GM12878 (cell line): ENCODE results near the gene CDCP2. TPM values are rescaled to one million over a fixed set of nuclear protein-coding genes. Genes with fewer than 3 reads are reported as not detected.

ENCODE experiments used
- ATAC-seq: fragments of 200-7000 bp; cut with Tn5 transposase; 3 replicates; pipeline ENCODE4 v1.9.1; 2020; ENCODE audit warnings: mild to moderate bottlenecking, moderate library complexity
- BruUV-seq: library from RNA; stranded (reverse); fragments of 400-500 nt; replicated peaks from 2 replicates; lab custom pipeline; 2021; lab: Mats Ljungman, UMichigan
- CTCF ChIA-PET: fragments of 300-600 bp; sonication (Branson Sonifier 250); formaldehyde crosslinking; extraction: SDS; loops from one replicate; lab custom pipeline; 2021; ENCODE audit warnings: inconsistent platforms; lab: Yijun Ruan, JAX
- POLR2A ChIA-PET: fragments of 350-600 bp; formaldehyde crosslinking; extraction: SDS; loops from one replicate; lab custom pipeline; 2021; ENCODE audit warnings: inconsistent platforms; lab: Charles Lee
- RAD21 ChIA-PET: fragments of 300-600 bp; sonication (Branson Sonifier 250); formaldehyde crosslinking; loops from one replicate; lab custom pipeline; 2023; ENCODE audit warnings: antibody characterized with exemption; ENCODE audit not compliant: unreplicated experiment; lab: Charles Lee
- SMC1A ChIA-PET: fragments of 300-600 bp; sonication (Branson Sonifier 250); formaldehyde crosslinking; loops from one replicate; lab custom pipeline; 2023; ENCODE audit not compliant: unreplicated experiment, uncharacterized antibody; lab: Charles Lee
- DNase-seq: peaks from one replicate; pipeline ENCODE4 v3.0.0-alpha.2; 2011; ENCODE audit warnings: low read depth, low spot score
- FAIRE-seq: peaks from 3 replicates; lab custom pipeline; 2011; peaks lifted over from hg19 to GRCh38; lab: Jason Lieb, UNC
- H2AFZ ChIP-seq: 2 replicates; pipeline ENCODE4 v1.6.0; 2011; ENCODE audit warnings: low read depth, low read length, control low read depth; ENCODE audit not compliant: control insufficient read depth
- H3K27ac ChIP-seq: 2 replicates; pipeline ENCODE4 v1.5.1; 2011; ENCODE audit warnings: control low read depth; ENCODE audit not compliant: control insufficient read depth, insufficient read depth
- H3K27me3 ChIP-seq, 2 experiments: replicated peaks in 1 of 2; 2 replicates each; pipeline versions ENCODE4 v1.6.0 to v1.6.1; 2011; ENCODE audit warnings: low read length in 1 of 2; ENCODE audit not compliant: control insufficient read depth in 2 of 2, insufficient read depth in 2 of 2
- H3K36me3 ChIP-seq, 2 experiments: 2 replicates each; pipeline ENCODE4 v1.5.1; 2011; ENCODE audit warnings: low read length in 1 of 2; ENCODE audit not compliant: control insufficient read depth in 2 of 2, insufficient read depth in 2 of 2
- H3K4me1 ChIP-seq: 2 replicates; pipeline ENCODE4 v1.6.1; 2011; ENCODE audit warnings: mild to moderate bottlenecking, low read length, moderate library complexity, mixed read lengths; ENCODE audit not compliant: control insufficient read depth, insufficient read depth
- H3K4me2 ChIP-seq: 2 replicates; pipeline ENCODE4 v1.6.0; 2011; ENCODE audit warnings: control low read depth; ENCODE audit not compliant: control insufficient read depth, insufficient read depth
- H3K4me3 ChIP-seq: fragments of 200-600 bp; sonication (generic); 2 replicates; pipeline ENCODE4 v1.5.1; 2016
- H3K79me2 ChIP-seq: 2 replicates; pipeline ENCODE4 v1.6.0; 2011; ENCODE audit warnings: low read length; ENCODE audit not compliant: control insufficient read depth, insufficient read depth
- H3K9ac ChIP-seq: 2 replicates; pipeline ENCODE4 v1.8.0; 2011; ENCODE audit warnings: low read length, control low read depth, mixed read lengths; ENCODE audit not compliant: control insufficient read depth, insufficient read depth
- H3K9me3 ChIP-seq: replicated peaks from 3 replicates; pipeline ENCODE4 v1.5.1; 2011; ENCODE audit warnings: mild to moderate bottlenecking, low read length; ENCODE audit not compliant: control insufficient read depth, insufficient read depth
- H4K20me1 ChIP-seq: 2 replicates; pipeline ENCODE4 v1.6.0; 2011; ENCODE audit not compliant: control insufficient read depth, insufficient read depth
- BMI1 ChIP-seq: fragments of 450-650 bp; IDR thresholded peaks from 2 replicates; pipeline ENCODE4 v1.6.1; 2016; ENCODE audit warnings: mild to moderate bottlenecking, moderate library complexity, borderline replicate concordance
- CBX3 ChIP-seq: fragments of 200-600 bp; sonication (generic); IDR thresholded peaks from 2 replicates; pipeline ENCODE4 v1.6.1; 2016; ENCODE audit warnings: low read depth, borderline replicate concordance
- KLF5 ChIP-seq: fragments of 450-650 bp; IDR thresholded peaks from 2 replicates; pipeline ENCODE4 v1.6.1; 2014; ENCODE audit warnings: mild to moderate bottlenecking; ENCODE audit not compliant: partially characterized antibody
- LARP7 ChIP-seq: fragments of 450-650 bp; IDR thresholded peaks from 2 replicates; pipeline ENCODE4 v1.6.1; 2017; ENCODE audit warnings: mild to moderate bottlenecking
- MYC ChIP-seq: IDR thresholded peaks from 2 replicates; pipeline ENCODE4 v1.6.1; 2011; ENCODE audit warnings: mild to moderate bottlenecking, low read length, moderate library complexity, inconsistent platforms; ENCODE audit not compliant: insufficient read depth, insufficient replicate concordance, insufficient read length, severe bottlenecking
- NFYB ChIP-seq: IDR thresholded peaks from 2 replicates; pipeline ENCODE4 v1.6.1; 2011; ENCODE audit warnings: low read depth, mild to moderate bottlenecking, low read length, improper control_type of control experiment, moderate library complexity; ENCODE audit not compliant: insufficient read depth
- NR2C1 ChIP-seq: fragments of 450-650 bp; IDR thresholded peaks from 2 replicates; pipeline ENCODE4 v1.6.1; 2017; ENCODE audit warnings: antibody characterized with exemption, mild to moderate bottlenecking, moderate library complexity
- NRF1 ChIP-seq: conservative IDR thresholded peaks from 2 replicates; pipeline ENCODE4 v1.6.1; 2011; ENCODE audit warnings: mild to moderate bottlenecking, low read depth, low read length, improper control_type of control experiment
- POLR2A ChIP-seq: IDR thresholded peaks from 2 replicates; pipeline ENCODE4 v1.6.1; 2011; ENCODE audit warnings: low read depth, mild to moderate bottlenecking, low read length
- RAD51 ChIP-seq: fragments of 450-650 bp; IDR thresholded peaks from 2 replicates; pipeline ENCODE4 v1.6.1; 2016; ENCODE audit warnings: moderate library complexity, mild to moderate bottlenecking, inconsistent platforms
- SUZ12 ChIP-seq: fragments of 200-600 bp; sonication (generic); IDR thresholded peaks from one replicate; pipeline ENCODE4 v1.6.1; 2018; ENCODE audit warnings: antibody characterized with exemption, mild to moderate bottlenecking; ENCODE audit not compliant: unreplicated experiment
- TAF1 ChIP-seq: IDR thresholded peaks from 2 replicates; pipeline ENCODE4 v1.6.1; 2011; ENCODE audit warnings: mild to moderate bottlenecking, low read depth, low read length, borderline replicate concordance
- YY1 ChIP-seq: IDR thresholded peaks from 2 replicates; pipeline ENCODE4 v1.6.1; 2011; ENCODE audit warnings: low read depth, mild to moderate bottlenecking, low read length
- WGBS: methylation state at CpG from one replicate; pipeline ENCODE4 v1.1.6; 2016; ENCODE audit warnings: low lambda C conversion rate; ENCODE audit not compliant: insufficient replicate concordance, insufficient coverage; ENCODE audit errors: missing lambda C conversion rate; 5-methylcytosine and 5-hydroxymethylcytosine counted together
- in situ Hi-C: fragments of 300-500 bp; cut with MboI; formaldehyde crosslinking; loops from 9 replicates; pipeline ENCODE4 v1.14.3; 2018; ENCODE audit warnings: mixed read lengths
- intact Hi-C: fragments of 100-400 bp; cut with micrococcal nuclease; formaldehyde crosslinking; loops from one replicate; pipeline ENCODE4 v1.14.2; 2022; ENCODE audit not compliant: unreplicated experiment
- polyA plus RNA-seq, 11 experiments: library from polyadenylated mRNA; depleted of rRNA in 4 of 11; unstranded in 6 of 11; stranded (reverse) in 5 of 11; fragments of >200 nt; fragmentation: Nextera tagmentation in 4 of 11; fragmentation: Illumina TruSeq in 1 of 11; extraction: Ambion mirVana in 4 of 11; extraction: Trizol in 1 of 11; gene quantifications; 1 replicate in 1 of 11; 2 replicates in 10 of 11; pipeline versions ENCODE4 v1.2.1 to v1.2.3, GENCODE V29; 2011 to 2016; ENCODE audit warnings: inconsistent platforms in 2 of 11, missing spikeins in 2 of 11, low read depth in 1 of 11
- total RNA-seq, 4 experiments: library from RNA; depleted of rRNA in 3 of 4; stranded (reverse); fragments of >200 nt in 3 of 4; fragmentation: Illumina TruSeq in 1 of 4; extraction: Trizol in 1 of 4; gene quantifications; 2 replicates each; pipeline versions ENCODE4 v1.2.1 to v1.2.3, GENCODE V29; 2013 to 2021
- TF ChIP-seq, protein P1 (sequence below): fragments of 450-650 bp; IDR thresholded peaks from 2 replicates; pipeline ENCODE4 v1.6.1; 2017; ENCODE audit warnings: mild to moderate bottlenecking, moderate library complexity
- TF ChIP-seq, protein P2 (sequence below): IDR thresholded peaks from 2 replicates; pipeline ENCODE4 v1.6.1; 2012; ENCODE audit warnings: low read length, inconsistent platforms
- TF ChIP-seq, protein P3 (sequence below): IDR thresholded peaks from 2 replicates; pipeline ENCODE4 v1.6.1; 2011; ENCODE audit warnings: low read depth, mild to moderate bottlenecking, low read length, moderate library complexity, borderline replicate concordance; ENCODE audit errors: extremely low read depth

Gene CDCP2
- total and polyA plus RNA-seq, 10 of the 15 experiments (the other 5 are each of a cell fraction or from before 2014, with no cell fraction given), result 0.06 TPM; not detected in 9

DNA sequence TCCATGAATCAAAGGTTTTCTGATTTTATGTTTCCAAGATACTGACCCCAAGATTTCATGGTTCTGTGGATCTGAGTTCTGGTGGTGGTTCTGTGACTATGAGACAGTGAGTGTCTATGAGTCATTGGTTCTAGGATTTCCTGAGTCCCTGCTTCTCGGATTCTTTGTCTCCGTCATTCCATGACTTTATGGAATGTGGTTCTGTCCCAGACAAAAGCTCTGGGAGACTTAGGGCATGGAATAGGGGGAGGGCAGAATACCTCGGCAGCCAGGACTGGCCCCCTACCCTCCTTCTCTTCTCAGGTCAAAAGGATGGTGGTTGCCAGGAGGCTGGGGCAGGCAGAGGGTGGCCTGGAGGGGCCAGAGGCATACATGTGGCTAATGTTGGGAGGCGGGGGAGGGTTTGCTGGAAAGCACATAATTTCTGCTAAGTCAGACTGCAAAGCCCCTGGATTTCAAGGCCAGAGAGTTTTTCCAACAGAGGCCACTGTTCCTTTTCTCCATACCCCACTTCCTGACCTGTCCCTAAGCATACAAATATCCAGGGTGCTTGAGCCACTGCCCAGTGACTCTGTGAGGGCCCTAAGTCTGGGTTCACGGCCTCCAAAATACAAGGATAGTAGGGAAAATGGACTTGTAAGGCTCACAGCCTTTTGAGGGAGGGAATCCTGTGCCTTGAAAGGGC is 17.2 kb downstream of the CDCP2 start:
- ChIA-PET SMC1A (no interaction called here), CTCF (no interaction called here), POLR2A (no interaction called here), RAD21 (no interaction called here)
- Histone ChIP-seq H3K9ac (no peak overlapping the region), H2AFZ (no peak overlapping the region), H3K27ac (no peak overlapping the region), H3K79me2 (no peaks in the 10 kb centered on the region), H3K9me3 (no peaks in the 10 kb centered on the region), H3K4me2 (no peak overlapping the region), H3K36me3 (no peaks in the 10 kb centered on the region), H3K4me1 (no peaks in the 10 kb centered on the region), H3K27me3 (peaks cover 0 to 2% of the 10 kb centered on the region in 2 experiments; a peak in 1 of 4 replicates)
- WGBS, result 23% methylated on average over 5 of the region's 5 CpGs
- FAIRE-seq (no peak), DNase-seq (no peak), ATAC-seq (no peak)
- BruUV-seq, result no TSS peak
- intact Hi-C loops, result no loop called here
- no peak for TF ChIP-seq TAF1
- TF ChIP-seq YY1, result no peak
- TF ChIP-seq BMI1, result no peak
- no peak for TF ChIP-seq MYC
- TF ChIP-seq, protein P1, sequence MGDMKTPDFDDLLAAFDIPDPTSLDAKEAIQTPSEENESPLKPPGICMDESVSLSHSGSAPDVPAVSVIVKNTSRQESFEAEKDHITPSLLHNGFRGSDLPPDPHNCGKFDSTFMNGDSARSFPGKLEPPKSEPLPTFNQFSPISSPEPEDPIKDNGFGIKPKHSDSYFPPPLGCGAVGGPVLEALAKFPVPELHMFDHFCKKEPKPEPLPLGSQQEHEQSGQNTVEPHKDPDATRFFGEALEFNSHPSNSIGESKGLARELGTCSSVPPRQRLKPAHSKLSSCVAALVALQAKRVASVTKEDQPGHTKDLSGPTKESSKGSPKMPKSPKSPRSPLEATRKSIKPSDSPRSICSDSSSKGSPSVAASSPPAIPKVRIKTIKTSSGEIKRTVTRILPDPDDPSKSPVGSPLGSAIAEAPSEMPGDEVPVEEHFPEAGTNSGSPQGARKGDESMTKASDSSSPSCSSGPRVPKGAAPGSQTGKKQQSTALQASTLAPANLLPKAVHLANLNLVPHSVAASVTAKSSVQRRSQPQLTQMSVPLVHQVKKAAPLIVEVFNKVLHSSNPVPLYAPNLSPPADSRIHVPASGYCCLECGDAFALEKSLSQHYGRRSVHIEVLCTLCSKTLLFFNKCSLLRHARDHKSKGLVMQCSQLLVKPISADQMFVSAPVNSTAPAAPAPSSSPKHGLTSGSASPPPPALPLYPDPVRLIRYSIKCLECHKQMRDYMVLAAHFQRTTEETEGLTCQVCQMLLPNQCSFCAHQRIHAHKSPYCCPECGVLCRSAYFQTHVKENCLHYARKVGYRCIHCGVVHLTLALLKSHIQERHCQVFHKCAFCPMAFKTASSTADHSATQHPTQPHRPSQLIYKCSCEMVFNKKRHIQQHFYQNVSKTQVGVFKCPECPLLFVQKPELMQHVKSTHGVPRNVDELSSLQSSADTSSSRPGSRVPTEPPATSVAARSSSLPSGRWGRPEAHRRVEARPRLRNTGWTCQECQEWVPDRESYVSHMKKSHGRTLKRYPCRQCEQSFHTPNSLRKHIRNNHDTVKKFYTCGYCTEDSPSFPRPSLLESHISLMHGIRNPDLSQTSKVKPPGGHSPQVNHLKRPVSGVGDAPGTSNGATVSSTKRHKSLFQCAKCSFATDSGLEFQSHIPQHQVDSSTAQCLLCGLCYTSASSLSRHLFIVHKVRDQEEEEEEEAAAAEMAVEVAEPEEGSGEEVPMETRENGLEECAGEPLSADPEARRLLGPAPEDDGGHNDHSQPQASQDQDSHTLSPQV, result no peak
- TF ChIP-seq SUZ12, result no peak
- TF ChIP-seq LARP7, result no peak
- no peak for TF ChIP-seq RAD51
- TF ChIP-seq CBX3, result no peak
- no peak for TF ChIP-seq KLF5
- TF ChIP-seq, protein P2, sequence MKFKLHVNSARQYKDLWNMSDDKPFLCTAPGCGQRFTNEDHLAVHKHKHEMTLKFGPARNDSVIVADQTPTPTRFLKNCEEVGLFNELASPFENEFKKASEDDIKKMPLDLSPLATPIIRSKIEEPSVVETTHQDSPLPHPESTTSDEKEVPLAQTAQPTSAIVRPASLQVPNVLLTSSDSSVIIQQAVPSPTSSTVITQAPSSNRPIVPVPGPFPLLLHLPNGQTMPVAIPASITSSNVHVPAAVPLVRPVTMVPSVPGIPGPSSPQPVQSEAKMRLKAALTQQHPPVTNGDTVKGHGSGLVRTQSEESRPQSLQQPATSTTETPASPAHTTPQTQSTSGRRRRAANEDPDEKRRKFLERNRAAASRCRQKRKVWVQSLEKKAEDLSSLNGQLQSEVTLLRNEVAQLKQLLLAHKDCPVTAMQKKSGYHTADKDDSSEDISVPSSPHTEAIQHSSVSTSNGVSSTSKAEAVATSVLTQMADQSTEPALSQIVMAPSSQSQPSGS, result no peak
- TF ChIP-seq POLR2A, result no peak
- TF ChIP-seq, protein P3, sequence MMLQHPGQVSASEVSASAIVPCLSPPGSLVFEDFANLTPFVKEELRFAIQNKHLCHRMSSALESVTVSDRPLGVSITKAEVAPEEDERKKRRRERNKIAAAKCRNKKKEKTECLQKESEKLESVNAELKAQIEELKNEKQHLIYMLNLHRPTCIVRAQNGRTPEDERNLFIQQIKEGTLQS, result no peak
- no peak for TF ChIP-seq NRF1
- TF ChIP-seq NR2C1, result no peak
- no peak for TF ChIP-seq NFYB
- TF ChIP-seq, all 136 proteins: peak for 0
- Histone ChIP-seq H3K4me3 (no peak overlapping the region), H4K20me1 (no peaks in the 10 kb centered on the region)
- in situ Hi-C loops, result no loop called here
